Liver (tissue), 9 donors: ENCODE data around the gene CELF4. TPM values are rescaled to one million over a fixed set of nuclear protein-coding genes. Genes with fewer than 3 reads are reported as not detected.

ENCODE experiments used
- DNase-seq: peaks from one replicate; pipeline ENCODE4 v3.0.0-alpha.2; 2017; ENCODE audit warnings: low spot score
- H3K27ac ChIP-seq, 2 donors: one replicate each; pipeline ENCODE4 v1.7.0; 2013; ENCODE audit warnings: inconsistent platforms in 2 of 2, low read length in 2 of 2, control low read depth in 1 of 2, low read depth in 1 of 2, mild to moderate bottlenecking in 1 of 2
- H3K27me3 ChIP-seq, 4 donors: one replicate each; pipeline versions ENCODE4 v1.6.1 to v1.7.0; 2013; ENCODE audit warnings: low read length in 3 of 4, inconsistent platforms in 1 of 4, mild to moderate bottlenecking in 1 of 4, moderate library complexity in 1 of 4; ENCODE audit not compliant: control insufficient read depth in 4 of 4, insufficient read depth in 4 of 4
- H3K36me3 ChIP-seq, 4 donors: one replicate each; pipeline versions ENCODE4 v1.6.1 to v1.7.0; 2013; ENCODE audit warnings: low read length in 3 of 4, mild to moderate bottlenecking in 3 of 4, low read depth in 1 of 4, moderate library complexity in 1 of 4; ENCODE audit not compliant: control insufficient read depth in 4 of 4, insufficient read depth in 3 of 4
- H3K4me1 ChIP-seq, 4 donors: one replicate each; pipeline versions ENCODE4 v1.6.1 to v1.7.0; 2013; ENCODE audit warnings: low read length in 3 of 4, mild to moderate bottlenecking in 3 of 4, moderate library complexity in 1 of 4; ENCODE audit not compliant: control insufficient read depth in 4 of 4, insufficient read depth in 4 of 4
- H3K4me3 ChIP-seq, 3 donors: one replicate each; pipeline versions ENCODE4 v1.6.1 to v1.7.0; 2013; ENCODE audit warnings: low read length in 3 of 3, control low read depth in 1 of 3, low read depth in 1 of 3, mild to moderate bottlenecking in 1 of 3
- H3K9ac ChIP-seq, 2 donors: one replicate each; pipeline ENCODE4 v1.7.0; 2013; ENCODE audit warnings: low read length in 2 of 2, mild to moderate bottlenecking in 2 of 2, moderate library complexity in 2 of 2, control low read depth in 1 of 2, low read depth in 1 of 2
- H3K9me3 ChIP-seq, 4 donors: one replicate each; pipeline versions ENCODE4 v1.6.1 to v1.7.0; 2013; ENCODE audit warnings: low read length in 3 of 4; ENCODE audit not compliant: control insufficient read depth in 4 of 4
- ATF3 ChIP-seq: IDR thresholded peaks from 2 replicates; pipeline ENCODE4 v1.6.1; 2016; ENCODE audit warnings: antibody characterized with exemption
- EGR1 ChIP-seq, 2 donors: IDR thresholded peaks; 2 replicates each; pipeline ENCODE4 v1.6.1; 2016 to 2018; ENCODE audit warnings: antibody characterized with exemption in 2 of 2, low read depth in 2 of 2
- FOXA1 ChIP-seq: IDR thresholded peaks from 2 replicates; pipeline ENCODE4 v1.6.1; 2016; ENCODE audit warnings: antibody characterized with exemption
- FOXA2 ChIP-seq: IDR thresholded peaks from 2 replicates; pipeline ENCODE4 v1.6.1; 2016; ENCODE audit warnings: antibody characterized with exemption
- GABPA ChIP-seq, 2 donors: IDR thresholded peaks in 1 of 2; conservative IDR thresholded peaks in 1 of 2; 2 replicates each; pipeline ENCODE4 v1.6.1; 2016; ENCODE audit warnings: antibody characterized with exemption in 2 of 2, mild to moderate bottlenecking in 1 of 2, moderate library complexity in 1 of 2
- HNF4A ChIP-seq, 2 donors: conservative IDR thresholded peaks; 2 replicates each; pipeline ENCODE4 v1.6.1; 2016; ENCODE audit warnings: antibody characterized with exemption in 2 of 2, mild to moderate bottlenecking in 2 of 2
- HNF4G ChIP-seq: IDR thresholded peaks from 2 replicates; pipeline ENCODE4 v1.6.1; 2016; ENCODE audit warnings: antibody characterized with exemption
- JUND ChIP-seq, 2 donors: IDR thresholded peaks; 2 replicates each; pipeline ENCODE4 v1.6.1; 2016; ENCODE audit warnings: antibody characterized with exemption in 2 of 2
- MAX ChIP-seq: IDR thresholded peaks from 2 replicates; pipeline ENCODE4 v1.6.1; 2016; ENCODE audit warnings: antibody characterized with exemption
- NR2F2 ChIP-seq: IDR thresholded peaks from 2 replicates; pipeline ENCODE4 v1.6.1; 2016; ENCODE audit warnings: antibody characterized with exemption
- RAD21 ChIP-seq, 2 donors: IDR thresholded peaks; 2 replicates each; pipeline ENCODE4 v1.6.1; 2016; ENCODE audit warnings: antibody characterized with exemption in 2 of 2, mild to moderate bottlenecking in 2 of 2
- REST ChIP-seq: IDR thresholded peaks from 2 replicates; pipeline ENCODE4 v1.6.1; 2016; ENCODE audit warnings: antibody characterized with exemption, mild to moderate bottlenecking
- RXRA ChIP-seq, 2 donors: IDR thresholded peaks; 2 replicates each; pipeline ENCODE4 v1.6.1; 2017 to 2018; ENCODE audit warnings: antibody characterized with exemption in 2 of 2, mild to moderate bottlenecking in 1 of 2
- SP1 ChIP-seq: IDR thresholded peaks from 2 replicates; pipeline ENCODE4 v1.6.1; 2018; ENCODE audit warnings: antibody characterized with exemption, mild to moderate bottlenecking
- TAF1 ChIP-seq: conservative IDR thresholded peaks from 2 replicates; pipeline ENCODE4 v1.6.1; 2016; ENCODE audit warnings: antibody characterized with exemption, mild to moderate bottlenecking
- YY1 ChIP-seq: IDR thresholded peaks from 2 replicates; pipeline ENCODE4 v1.6.1; 2016; ENCODE audit warnings: antibody characterized with exemption, mild to moderate bottlenecking
- ZBTB33 ChIP-seq: IDR thresholded peaks from 2 replicates; pipeline ENCODE4 v1.6.1; 2016; ENCODE audit warnings: antibody characterized with exemption
- WGBS: extraction: QIAGEN DNeasy Blood & Tissue Kit; methylation state at CpG from one replicate; pipeline ENCODE4 v1.1.7; 2013; 5-methylcytosine and 5-hydroxymethylcytosine counted together
- polyA plus RNA-seq, 2 donors: library from polyadenylated mRNA; stranded (reverse) in 1 of 2; unstranded in 1 of 2; fragments of 200-250 nt in 1 of 2; fragments of >200 nt in 1 of 2; fragmentation: Nextera tagmentation in 1 of 2; extraction: Ambion mirVana in 1 of 2; gene quantifications; one replicate each; pipeline versions ENCODE4 v1.2.1 to v1.2.3, GENCODE V29; 2013 to 2015
- total RNA-seq, 2 donors: library from RNA; depleted of rRNA; stranded (reverse); fragments of >200 nt; gene quantifications; one replicate each; pipeline ENCODE4 v1.2.3, GENCODE V29; 2014
- donor health status: healthy.
- donor health status: healthy.
- donor health status: healthy.
- donor health status: healthy.
- donor health status: healthy.

The CELF4 gene
- total and polyA plus RNA-seq, 4 donors = 0.08 to 0.28 (median 0.21) TPM; not detected in 1

- Histone ChIP-seq H3K9ac (no peak overlapping the region), H3K36me3 (no peaks in the 10 kb centered on the region), H3K27ac (no peak overlapping the region), H3K4me1 (peaks cover 0 to 5% (median 3%) of the 10 kb centered on the region in 4 donors), H3K9me3 (no peaks in the 10 kb centered on the region), H3K4me3 (no peak overlapping the region), H3K27me3 (peaks cover 0 to 3% (median 1%) of the 10 kb centered on the region in 4 donors)
- no peak for DNase-seq
- 90% methylated on average over 3 of the region's 3 CpGs for WGBS
- no peak for TF ChIP-seq RXRA (IDR thresholded peaks at IDR 0.05)
- no peak for TF ChIP-seq TAF1
- no peak for TF ChIP-seq HNF4G
- no peak for TF ChIP-seq GABPA (IDR thresholded peaks at IDR 0.05 in 1 of 2, conservative IDR thresholded peaks at IDR 0.05 in 1 of 2)
- TF ChIP-seq JUND (IDR thresholded peaks at IDR 0.05) = no peak
- TF ChIP-seq FOXA1 = no peak
- no peak for TF ChIP-seq NR2F2
- no peak for TF ChIP-seq EGR1 (IDR thresholded peaks at IDR 0.05; ENCODE audit: low read depth in 2 of 2)
- TF ChIP-seq FOXA2 = no peak
- no peak for TF ChIP-seq RAD21 (IDR thresholded peaks at IDR 0.05)
- TF ChIP-seq MAX = no peak
- TF ChIP-seq ATF3 = no peak
- no peak for TF ChIP-seq YY1
- TF ChIP-seq HNF4A (conservative IDR thresholded peaks at IDR 0.05) = no peak
- TF ChIP-seq REST = no peak
- TF ChIP-seq ZBTB33 = no peak
Measured at GRCh38 chr18:37252342-37252741, 313.3 kb downstream of the CELF4 start.

GRCh38 chr18:37251679-37252078, 313.9 kb downstream of the CELF4 start:
- Histone ChIP-seq H3K36me3 (no peaks in the 10 kb centered on the region), H3K9ac (no peak overlapping the region), H3K9me3 (no peaks in the 10 kb centered on the region), H3K4me1 (peaks cover 0 to 5% (median 3%) of the 10 kb centered on the region in 4 donors), H3K27ac (no peak overlapping the region), H3K4me3 (no peak overlapping the region), H3K27me3 (peaks cover 0 to 3% (median 1%) of the 10 kb centered on the region in 4 donors)
- DNase-seq = no peak
- 74% methylated on average over 3 of the region's 3 CpGs for WGBS
- TF ChIP-seq TAF1 = no peak
- no peak for TF ChIP-seq REST
- TF ChIP-seq MAX = no peak
- TF ChIP-seq NR2F2 = no peak
- TF ChIP-seq HNF4A (conservative IDR thresholded peaks at IDR 0.05) = no peak
- no peak for TF ChIP-seq SP1
- TF ChIP-seq RAD21 (IDR thresholded peaks at IDR 0.05) = no peak
- TF ChIP-seq RXRA (IDR thresholded peaks at IDR 0.05) = no peak
- TF ChIP-seq GABPA (IDR thresholded peaks at IDR 0.05 in 1 of 2, conservative IDR thresholded peaks at IDR 0.05 in 1 of 2) = no peak
- TF ChIP-seq YY1 = no peak
- no peak for TF ChIP-seq JUND (IDR thresholded peaks at IDR 0.05)
- TF ChIP-seq HNF4G = no peak
- no peak for TF ChIP-seq ZBTB33
- TF ChIP-seq ATF3 = no peak
- TF ChIP-seq FOXA1 = no peak
